NT2/D1 (cell line): ENCODE measurements around the gene MCU.

Source experiments
- YY1 ChIP-seq: IDR thresholded peaks from 2 replicates; pipeline ENCODE4 v1.6.1; 2011; ENCODE audit not compliant: insufficient read length, insufficient read depth
- ZNF274 ChIP-seq: IDR thresholded peaks from 2 replicates; pipeline ENCODE4 v1.6.1; 2011; ENCODE audit warnings: mild to moderate bottlenecking, low read depth, low read length

- no peak for TF ChIP-seq YY1
- TF ChIP-seq ZNF274, result no peak
Observed at GRCh38 chr10:72899545-72899944, 207.6 kb downstream of the MCU start.
